ENCODE results near the gene ID3.

- TF ChIP-seq POLR2AphosphoS5 (IDR thresholded peaks at IDR 0.05) (no peak), CTCF (IDR thresholded peaks at IDR 0.05) (no peak), EP300 (IDR thresholded peaks at IDR 0.05) (no peak)
Observed at GRCh38 chr1:23567629-23567995, 8.3 kb upstream of the ID3 start.
